ENCODE measurements around the gene PWP2. TPM values are rescaled to one million over a fixed set of nuclear protein-coding genes. Genes with fewer than 3 reads are reported as not detected.

PWP2 gene
- 4.0 and 27.4 TPM in 2 replicates for total RNA-seq

GRCh38 chr21:44107026-44107501, at the start of gene PWP2:
Gene PWP2 (plus strand): TSS chr21:44107399. CDS start chr21:44107417, 18 bp downstream.

Other genes starting within 250 kb of the PWP2 start
- 26.6 and 48.9 TPM in 2 replicates for gene AGPAT3, start 242.2 kb upstream of the PWP2 start, total RNA-seq
- 16.1 and 21.8 TPM in 2 replicates for gene TRAPPC10, start 95.1 kb upstream of the PWP2 start, total RNA-seq
- 20.4 and 33.9 TPM in 2 replicates for gene GATD3, start 26.3 kb downstream of the PWP2 start, total RNA-seq
- 0.54 and 1.3 TPM in 2 replicates for gene ICOSLG, start 133.5 kb downstream of the PWP2 start, total RNA-seq
- gene DNMT3L, start 154.5 kb downstream of the PWP2 start, total RNA-seq, result not detected in 2 replicates
- under 0.01 TPM in 1 of 2 replicates, not detected in the other for gene AIRE, start 178.5 kb downstream of the PWP2 start, total RNA-seq
- 240 and 386 TPM in 2 replicates for gene PFKL, start 192.7 kb downstream of the PWP2 start, total RNA-seq
- 4.9 and 6.1 TPM in 2 replicates for gene CFAP410, start 232.0 kb downstream of the PWP2 start, total RNA-seq
- gene TRPM2, start 246.2 kb downstream of the PWP2 start, total RNA-seq, result under 0.01 and 0.18 TPM in 2 replicates

Measured in endothelial cell of coronary artery (primary cell).